Measurements from ENCODE around the gene KCNK6.

Gene KCNK6

DNA sequence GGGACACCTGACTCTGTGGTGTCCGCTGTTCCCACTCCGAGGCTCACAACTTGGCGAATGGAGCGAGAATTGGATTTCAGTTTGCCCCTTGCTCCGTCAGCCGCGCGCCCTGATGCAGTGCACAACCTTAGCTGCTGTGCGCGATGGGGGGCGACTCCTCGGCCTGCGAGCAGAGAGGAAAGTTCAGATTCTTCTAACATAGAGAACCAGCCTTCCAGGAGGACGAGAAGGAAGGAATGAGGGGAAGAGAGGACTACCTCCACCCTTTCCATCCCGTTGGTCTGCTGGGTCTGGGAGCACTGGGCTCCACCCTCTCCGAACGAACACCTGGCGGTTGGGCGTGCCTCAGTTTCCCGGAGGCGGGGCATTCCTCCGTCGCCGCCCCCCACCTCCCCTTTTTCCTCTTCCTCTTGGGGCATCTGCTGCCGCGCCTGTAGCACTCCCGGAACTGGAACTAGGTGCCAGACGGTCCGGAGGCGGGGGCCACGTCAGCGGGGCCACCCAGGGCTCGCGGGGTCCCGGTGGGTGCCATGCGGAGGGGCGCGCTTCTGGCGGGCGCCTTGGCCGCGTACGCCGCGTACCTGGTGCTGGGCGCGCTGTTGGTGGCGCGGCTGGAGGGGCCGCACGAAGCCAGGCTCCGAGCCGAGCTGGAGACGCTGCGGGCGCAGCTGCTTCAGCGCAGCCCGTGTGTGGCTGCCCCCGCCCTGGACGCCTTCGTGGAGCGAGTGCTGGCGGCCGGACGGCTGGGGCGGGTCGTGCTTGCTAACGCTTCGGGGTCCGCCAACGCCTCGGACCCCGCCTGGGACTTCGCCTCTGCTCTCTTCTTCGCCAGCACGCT, at the start of gene KCNK6:
TSS of gene KCNK6 (plus strand) at position 425 of the 838 bp plus-strand sequence. CDS start at position 531, 106 bp downstream.
- DNase-seq (ENCODE audit: low spot score), result peak; percentile 47

DNA sequence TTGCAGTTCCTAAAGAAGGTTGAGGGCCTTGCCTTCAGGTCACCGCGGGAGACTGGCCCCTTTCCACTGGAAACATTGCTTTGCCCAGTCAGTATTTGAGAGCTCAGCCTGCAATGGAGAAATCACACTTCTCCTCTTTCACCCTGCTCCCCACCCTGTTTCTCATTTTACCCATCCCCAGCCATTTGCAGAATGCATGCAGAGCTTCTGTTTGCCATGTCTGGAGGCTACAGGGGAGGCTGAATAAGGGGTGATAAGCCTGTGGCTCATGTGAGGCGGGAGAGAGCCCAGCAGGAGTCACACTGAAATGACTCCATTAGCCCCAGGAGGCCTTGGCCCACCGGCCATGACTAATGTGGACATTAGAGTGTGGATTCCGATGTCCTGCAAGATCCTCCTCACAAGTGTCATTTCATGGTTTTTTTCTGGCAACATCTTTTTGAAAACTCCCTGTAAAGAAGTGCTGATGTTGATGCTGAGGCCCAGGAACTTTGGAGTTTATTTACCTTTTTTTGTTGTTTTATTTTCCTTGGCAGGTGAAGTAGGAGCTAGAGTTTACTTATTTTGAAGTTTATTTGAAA, 49.0 kb upstream of the KCNK6 start:
- DNase-seq (ENCODE audit: low spot score), result peak; percentile 56

DNA sequence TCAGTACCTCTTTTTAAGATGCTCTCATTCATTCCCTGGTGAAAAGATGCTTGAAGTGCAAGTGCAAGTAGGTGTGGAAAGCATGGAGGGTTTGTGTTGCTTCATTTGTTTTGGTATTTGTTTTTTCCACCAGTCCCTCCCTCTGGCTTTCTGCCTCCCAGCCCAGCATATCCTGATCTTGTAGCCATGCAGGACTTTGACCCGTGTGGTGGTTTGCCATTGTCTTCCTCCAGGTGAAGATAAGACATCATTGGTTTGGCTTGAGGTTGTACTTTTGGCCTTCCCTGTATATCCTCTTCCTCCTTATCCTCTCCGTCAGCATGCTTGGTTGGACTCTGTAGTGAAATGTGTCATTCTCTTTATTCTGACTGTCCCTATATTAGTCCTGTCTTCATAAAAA, 46.1 kb upstream of the KCNK6 start:
- no peak for DNase-seq (ENCODE audit: low spot score)

DNA sequence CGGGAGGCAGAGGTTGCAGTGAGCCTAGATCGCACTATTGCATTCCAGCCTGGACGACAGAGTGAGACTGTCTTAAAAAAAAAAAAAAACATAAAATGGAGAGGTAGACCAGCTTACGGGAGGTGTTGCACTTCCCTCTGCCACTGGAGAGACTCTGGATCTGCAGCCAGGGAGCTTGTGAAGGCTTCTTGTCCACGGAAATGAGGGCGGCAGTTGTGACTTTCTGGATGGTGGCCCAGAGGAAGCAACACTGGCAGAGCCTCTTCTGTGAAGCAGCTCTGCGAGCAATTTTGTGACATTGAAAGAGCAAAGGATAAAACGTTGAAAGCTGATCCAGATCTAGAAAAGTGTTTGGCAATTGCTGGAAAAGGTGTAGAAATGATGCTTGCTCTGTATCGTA, 44.9 kb upstream of the KCNK6 start:
- DNase-seq (ENCODE audit: low spot score), result no peak

GRCh38 chr19:38276942-38277517, 42.6 kb upstream of the KCNK6 start:
- no peak for DNase-seq (ENCODE audit: low spot score)

DNA sequence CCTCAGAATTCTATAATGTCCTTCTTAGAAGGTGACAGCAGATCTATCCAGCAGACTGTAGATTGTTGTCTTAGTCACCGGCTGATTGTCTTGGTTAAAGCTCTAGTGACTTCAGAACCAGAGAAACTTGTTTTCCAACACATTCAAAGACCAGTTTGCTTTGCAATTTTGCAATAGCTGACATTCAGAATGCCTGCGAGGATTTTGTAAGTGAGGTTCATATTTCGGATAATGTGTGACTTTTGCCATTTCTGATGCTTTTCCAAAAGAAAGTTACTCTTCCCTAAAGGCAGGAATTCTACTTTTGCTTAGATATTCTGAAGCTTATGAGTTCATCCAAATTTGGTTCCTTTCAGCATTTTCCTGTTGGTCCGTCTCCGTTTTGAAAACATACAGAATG, 42.1 kb upstream of the KCNK6 start:
- DNase-seq (ENCODE audit: low spot score), result no peak

- peak; percentile 88 for DNase-seq (ENCODE audit: low spot score)
Measured at GRCh38 chr19:38277969-38278680, 41.5 kb upstream of the KCNK6 start.

GRCh38 chr19:38278751-38279150, 40.9 kb upstream of the KCNK6 start:
- DNase-seq (ENCODE audit: low spot score), result no peak

- no peak for DNase-seq (ENCODE audit: low spot score)
Measured at GRCh38 chr19:38280030-38280921, 39.4 kb upstream of the KCNK6 start.

DNA sequence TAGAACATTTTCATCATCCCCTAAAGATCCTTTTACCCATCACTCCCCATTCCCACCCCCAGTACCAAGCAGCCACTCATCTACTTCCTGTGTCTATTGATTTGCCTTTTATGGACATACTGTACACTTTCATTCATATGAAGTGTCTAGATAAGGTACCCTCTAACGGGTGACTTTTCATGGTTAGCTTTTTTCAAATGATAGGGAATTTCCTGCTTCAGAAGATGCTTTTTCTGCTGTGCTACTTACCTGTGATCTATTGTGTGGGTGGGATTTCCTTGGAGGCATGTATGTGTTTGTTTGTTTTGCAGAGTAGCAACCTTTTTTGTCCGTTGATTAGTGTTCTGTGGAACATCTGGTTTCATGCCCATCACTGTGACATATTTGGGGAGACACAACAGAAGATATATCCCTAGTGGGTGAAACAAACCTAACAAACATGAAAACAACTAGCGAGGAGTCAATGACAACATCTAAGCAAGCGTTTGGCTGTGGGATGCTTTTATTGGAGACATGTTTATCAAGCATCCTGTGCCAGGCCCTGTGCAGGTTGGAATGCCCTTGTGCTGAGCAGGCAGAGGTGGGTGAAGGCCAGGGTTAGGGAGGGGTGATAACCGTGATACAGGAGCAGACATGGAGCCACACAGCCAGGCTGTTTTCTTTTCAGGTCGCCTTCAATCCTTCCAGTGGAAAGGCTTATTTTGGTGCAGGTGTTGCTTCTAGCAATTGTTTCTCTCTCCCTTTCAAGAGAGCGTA, 37.7 kb upstream of the KCNK6 start:
- no peak for DNase-seq (ENCODE audit: low spot score)

- no peak for DNase-seq (ENCODE audit: low spot score)
Measured at GRCh38 chr19:38283271-38283670, 36.4 kb upstream of the KCNK6 start.

- DNase-seq (ENCODE audit: low spot score), result no peak
Measured at GRCh38 chr19:38284422-38284821, 35.2 kb upstream of the KCNK6 start.

- peak; percentile 70 for DNase-seq (ENCODE audit: low spot score)
Measured at GRCh38 chr19:38285567-38285966, 34.1 kb upstream of the KCNK6 start.

DNA sequence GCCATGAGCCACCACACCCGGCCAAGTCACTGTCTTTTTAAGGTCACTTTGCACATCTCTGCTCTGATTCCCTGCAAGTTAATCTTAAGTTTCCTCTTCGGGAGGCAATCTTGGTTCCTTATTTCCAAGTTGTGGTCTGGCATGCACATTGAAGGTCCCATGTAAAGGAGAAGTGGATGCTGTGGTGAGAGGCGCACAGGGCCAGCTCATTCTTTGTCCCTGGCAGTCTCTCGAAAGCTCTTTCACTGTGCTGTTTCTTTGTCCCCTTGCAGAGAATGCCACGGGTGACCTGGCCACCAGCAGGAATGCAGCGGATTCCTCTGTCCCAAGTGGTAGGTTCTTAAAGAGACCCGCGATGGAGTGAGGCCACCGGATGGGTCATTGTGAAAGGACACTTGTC, 32.0 kb upstream of the KCNK6 start:
- DNase-seq (ENCODE audit: low spot score), result no peak

DNA sequence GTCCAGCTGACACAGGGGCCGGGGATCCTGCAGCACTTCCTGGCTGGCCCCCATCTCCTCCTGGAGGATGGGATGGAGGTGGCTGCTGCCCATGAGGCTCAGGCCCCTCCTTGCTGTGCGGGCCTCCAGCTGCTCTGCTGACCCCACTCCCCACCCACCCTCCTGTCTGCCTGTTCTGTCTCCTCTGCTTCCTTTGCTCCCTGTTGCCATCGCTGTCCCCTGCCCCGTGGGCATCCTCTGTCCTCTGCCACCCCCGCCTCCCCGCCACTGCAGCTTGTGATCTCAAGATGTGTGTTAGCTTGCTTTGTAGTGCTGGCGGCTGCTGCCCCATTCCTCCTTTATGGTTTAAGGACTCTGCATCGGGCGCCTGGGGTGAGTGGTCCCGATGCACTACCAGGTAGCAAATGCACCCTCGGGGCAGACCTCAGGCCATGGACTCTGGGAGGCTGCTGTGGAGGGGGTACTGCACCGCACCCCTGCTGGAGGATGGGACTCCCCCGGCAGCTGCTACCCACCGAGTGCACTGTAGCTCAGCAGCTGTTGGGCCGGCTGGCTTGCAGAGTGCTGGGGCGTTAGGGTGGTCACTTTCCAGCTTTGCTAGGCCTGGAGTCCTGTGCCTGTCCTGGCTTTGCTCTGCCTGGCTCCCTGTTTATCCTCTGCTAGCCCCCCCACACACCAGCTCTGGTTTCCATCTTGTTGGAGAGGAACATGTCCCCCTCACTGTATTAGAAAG, 31.4 kb upstream of the KCNK6 start:
- DNase-seq (ENCODE audit: low spot score), result no peak

- DNase-seq (ENCODE audit: low spot score), result no peak
Measured at GRCh38 chr19:38289955-38290354, 29.7 kb upstream of the KCNK6 start.

- peak; percentile 96 for DNase-seq (ENCODE audit: low spot score)
Measured at GRCh38 chr19:38290631-38291147, 29.0 kb upstream of the KCNK6 start.

DNA sequence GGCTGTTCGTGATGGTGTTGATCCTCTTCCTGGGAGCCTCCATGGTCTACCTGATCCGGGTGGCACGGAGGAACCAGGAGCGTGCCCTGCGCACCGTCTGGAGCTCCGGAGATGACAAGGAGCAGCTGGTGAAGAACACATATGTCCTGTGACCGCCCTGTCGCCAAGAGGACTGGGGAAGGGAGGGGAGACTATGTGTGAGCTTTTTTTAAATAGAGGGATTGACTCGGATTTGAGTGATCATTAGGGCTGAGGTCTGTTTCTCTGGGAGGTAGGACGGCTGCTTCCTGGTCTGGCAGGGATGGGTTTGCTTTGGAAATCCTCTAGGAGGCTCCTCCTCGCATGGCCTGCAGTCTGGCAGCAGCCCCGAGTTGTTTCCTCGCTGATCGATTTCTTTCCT, 27.8 kb upstream of the KCNK6 start:
- DNase-seq (ENCODE audit: low spot score), result no peak

- DNase-seq (ENCODE audit: low spot score), result no peak
Measured at GRCh38 chr19:38293281-38293680, 26.4 kb upstream of the KCNK6 start.

DNA sequence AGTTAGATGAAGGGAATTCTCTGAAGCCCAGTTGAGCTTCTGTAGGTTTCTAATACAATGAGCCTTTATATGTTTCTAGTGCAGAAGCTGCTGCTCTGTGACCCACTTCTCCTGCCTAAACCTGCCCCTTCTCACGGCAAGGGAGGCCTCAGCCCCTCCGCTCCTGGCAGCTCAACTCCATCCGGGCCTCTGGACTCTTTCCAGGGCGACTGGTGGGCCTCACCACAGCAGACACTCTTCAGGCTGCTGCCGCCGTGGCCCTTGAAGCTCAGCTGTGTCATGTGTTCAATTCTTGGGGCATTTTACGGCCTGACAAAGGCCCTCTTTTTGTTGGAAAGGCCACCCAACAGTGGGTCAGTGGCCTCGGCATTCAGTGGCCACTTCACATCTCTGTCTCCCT, 25.6 kb upstream of the KCNK6 start:
- DNase-seq (ENCODE audit: low spot score), result no peak
